ENCODE measurements around the gene TMEM221. TPM values are rescaled to one million over a fixed set of nuclear protein-coding genes. Genes with fewer than 3 reads are reported as not detected.

Gene TMEM221
- total and polyA plus RNA-seq, 11 donors: 0.04 to 0.52 TPM; not detected in 9

DNA sequence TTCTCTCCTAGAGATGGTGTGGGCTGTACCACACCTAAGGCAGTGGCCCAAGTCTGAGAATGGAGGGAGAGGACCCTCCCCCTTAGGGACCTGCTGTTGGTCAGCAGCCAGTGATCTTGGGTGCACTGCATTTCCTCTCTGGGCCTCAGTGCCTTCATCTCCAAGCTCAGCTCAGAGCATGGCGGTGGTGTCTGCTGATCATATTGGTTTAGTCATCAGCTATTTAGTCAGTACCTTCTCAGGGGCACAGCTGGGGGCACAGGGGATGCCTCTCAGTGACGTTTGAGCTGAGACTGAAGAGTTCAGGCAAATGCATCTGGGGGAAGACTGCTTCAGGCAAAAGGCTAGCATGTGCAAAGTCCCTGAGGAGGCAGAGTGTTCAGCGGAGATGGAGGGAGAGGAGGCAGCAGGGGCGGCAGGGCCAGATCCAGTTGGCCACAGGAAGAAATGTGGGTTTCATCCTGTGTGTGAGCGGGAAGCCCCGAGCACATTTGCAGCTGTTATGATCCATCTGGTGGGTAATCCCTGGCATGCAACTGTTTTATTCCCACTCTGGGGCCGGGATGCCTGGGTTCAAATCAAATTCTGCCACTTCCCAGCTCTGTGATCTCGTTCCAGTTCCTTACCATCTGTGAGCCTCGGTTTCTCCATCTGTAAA is 47.3 kb upstream of the TMEM221 start:
- DNase-seq: no peak
- no peak for ATAC-seq
- H3K27ac ChIP-seq: no peak overlapping the region

DNA sequence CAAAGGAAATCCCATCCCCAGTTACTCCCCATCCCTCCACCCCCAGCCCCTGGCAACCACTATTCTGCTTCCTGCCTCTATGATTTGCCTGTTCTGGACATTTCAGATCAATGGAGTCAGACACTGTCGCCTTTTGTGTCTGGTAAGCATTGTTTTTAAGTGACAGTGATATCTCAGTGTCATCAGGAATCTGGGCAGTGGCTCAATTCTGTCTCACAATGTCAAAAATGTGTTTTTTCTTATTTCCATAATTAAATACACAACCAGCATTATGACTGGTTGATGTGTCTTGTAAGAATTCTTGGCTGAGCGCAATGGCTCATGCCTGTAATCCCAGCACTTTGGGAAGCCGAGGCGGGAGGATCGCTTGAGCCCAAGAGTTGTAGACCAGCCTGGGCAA is 42.8 kb upstream of the TMEM221 start:
- Histone ChIP-seq H3K36me3 (peaks cover 0 to 54% (median 16%) of the 10 kb centered on the region in 9 donors), H3K27me3 (no peaks in the 10 kb centered on the region), H3K27ac (peak overlapping the region in 2 of 12 donors; percentile 29 to 37), H3K4me1 (peaks cover 0 to 41% (median 14%) of the 10 kb centered on the region in 12 donors), H3K9me3 (no peaks in the 10 kb centered on the region), H3K4me3 (no peak overlapping the region)
- intact Hi-C loops (cut with DNase I): no loop called here
- 58 to 74% (median 73%) methylated on average over 5 of the region's 5 CpGs for WGBS, 4 donors
- ATAC-seq (no peak), DNase-seq (peak in 1 of 5 donors; percentile 14)
- TF ChIP-seq, protein P1, sequence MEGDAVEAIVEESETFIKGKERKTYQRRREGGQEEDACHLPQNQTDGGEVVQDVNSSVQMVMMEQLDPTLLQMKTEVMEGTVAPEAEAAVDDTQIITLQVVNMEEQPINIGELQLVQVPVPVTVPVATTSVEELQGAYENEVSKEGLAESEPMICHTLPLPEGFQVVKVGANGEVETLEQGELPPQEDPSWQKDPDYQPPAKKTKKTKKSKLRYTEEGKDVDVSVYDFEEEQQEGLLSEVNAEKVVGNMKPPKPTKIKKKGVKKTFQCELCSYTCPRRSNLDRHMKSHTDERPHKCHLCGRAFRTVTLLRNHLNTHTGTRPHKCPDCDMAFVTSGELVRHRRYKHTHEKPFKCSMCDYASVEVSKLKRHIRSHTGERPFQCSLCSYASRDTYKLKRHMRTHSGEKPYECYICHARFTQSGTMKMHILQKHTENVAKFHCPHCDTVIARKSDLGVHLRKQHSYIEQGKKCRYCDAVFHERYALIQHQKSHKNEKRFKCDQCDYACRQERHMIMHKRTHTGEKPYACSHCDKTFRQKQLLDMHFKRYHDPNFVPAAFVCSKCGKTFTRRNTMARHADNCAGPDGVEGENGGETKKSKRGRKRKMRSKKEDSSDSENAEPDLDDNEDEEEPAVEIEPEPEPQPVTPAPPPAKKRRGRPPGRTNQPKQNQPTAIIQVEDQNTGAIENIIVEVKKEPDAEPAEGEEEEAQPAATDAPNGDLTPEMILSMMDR (IDR thresholded peaks at IDR 0.05): no peak
- no peak for TF ChIP-seq POLR2A (IDR thresholded peaks at IDR 0.05)

More for the DNA sequence above, 47.3 kb upstream of the TMEM221 start:
- H3K4me1 ChIP-seq: peaks cover 0 to 34% (median 17%) of the 10 kb centered on the region in 12 donors
- intact Hi-C loops (cut with DNase I): no loop called here
- no peak for TF ChIP-seq POLR2A (IDR thresholded peaks at IDR 0.05)
- TF ChIP-seq, protein P1 (IDR thresholded peaks at IDR 0.05): no peak
- 67 to 74% (median 70%) methylated on average over 8 to 9 of the region's 9 CpGs for WGBS, 4 donors
- no peaks in the 10 kb centered on the region for H3K27me3 ChIP-seq
- H3K36me3 ChIP-seq: peaks cover 0 to 49% (median 21%) of the 10 kb centered on the region in 9 donors
- H3K4me3 ChIP-seq: no peak overlapping the region
- H3K9me3 ChIP-seq: no peaks in the 10 kb centered on the region

- Histone ChIP-seq H3K4me1 (peaks cover 0 to 32% (median 13%) of the 10 kb centered on the region in 12 donors), H3K9me3 (no peaks in the 10 kb centered on the region), H3K36me3 (peaks cover 0 to 51% (median 16%) of the 10 kb centered on the region in 9 donors), H3K27me3 (no peaks in the 10 kb centered on the region), H3K4me3 (no peak overlapping the region), H3K27ac (peak overlapping the region in 2 of 12 donors; percentile 37 to 52)
- TF ChIP-seq, protein P1 (IDR thresholded peaks at IDR 0.05): no peak
- TF ChIP-seq POLR2A (IDR thresholded peaks at IDR 0.05): no peak
- ATAC-seq (no peak), DNase-seq (peak in 1 of 5 donors; percentile 3)
- WGBS, 4 donors: 57 to 74% (median 63%) methylated on average over 4 of the region's 4 CpGs
- intact Hi-C loops (cut with DNase I): no loop called here
Measured at GRCh38 chr19:17490411-17490810, 41.9 kb upstream of the TMEM221 start.

- Histone ChIP-seq H3K27me3 (no peaks in the 10 kb centered on the region), H3K4me3 (no peak overlapping the region), H3K4me1 (peaks cover 0 to 32% (median 13%) of the 10 kb centered on the region in 12 donors), H3K27ac (peak overlapping the region in 8 of 12 donors; percentile 19 to 67 (median 40)), H3K36me3 (peaks cover 0 to 51% (median 16%) of the 10 kb centered on the region in 9 donors), H3K9me3 (no peaks in the 10 kb centered on the region)
- intact Hi-C loops (cut with DNase I): loop anchor here in 1 of 10 donors (10.0 kb wide), 1 partner anchor 615 kb away; no protein-coding TSS in a partner anchor
- ATAC-seq (peak in 1 of 4 donors; percentile 53), DNase-seq (peak in 1 of 5 donors; percentile 21)
- WGBS, 4 donors: 71 to 78% (median 73%) methylated on average over 9 of the region's 9 CpGs
- TF ChIP-seq POLR2A (IDR thresholded peaks at IDR 0.05): no peak
- TF ChIP-seq, protein P1 (IDR thresholded peaks at IDR 0.05): no peak
Measured at GRCh38 chr19:17489392-17490030, 41.0 kb upstream of the TMEM221 start.

All from heart left ventricle (tissue), 16 donors.